ENCODE results near the gene PRR5L. TPM values are rescaled to one million over a fixed set of nuclear protein-coding genes. Genes with fewer than 3 reads are reported as not detected.
"Not testable (repeated sequence)": the region's sequence is repeated elsewhere in the genome, so short reads cannot be mapped to it uniquely, and the experiment has no call there.

Gene PRR5L
- total and polyA plus RNA-seq, 5 donors from 2014 or later, result 0.76 to 15.1 (median 1.1) TPM; not detected in 1

- H3K4me3 Mint-ChIP-seq, H3K9me3 Mint-ChIP-seq: not testable (repeated sequence)
- peaks cover 14% of the 10 kb centered on the region for H3K36me3 Mint-ChIP-seq
Observed at GRCh38 chr11:36483042-36483441, 187.0 kb downstream of the PRR5L start.

GRCh38 chr11:36485298-36486002 is 189.4 kb downstream of the PRR5L start:
- no peak overlapping the region for H3K4me3 Mint-ChIP-seq
- H3K4me3 ChIP-seq (ENCODE audit: low read depth, low read length), result no peak overlapping the region
- peaks cover 12% of the 10 kb centered on the region for H3K4me1 ChIP-seq (ENCODE audit: control insufficient read depth, insufficient read depth, low read length, poor library complexity, severe bottlenecking)
- ATAC-seq (ENCODE audit: low read depth in 2 of 2) (no peak), DNase-seq (no peak)
- peaks cover 7 to 20% (median 16%) of the 10 kb centered on the region in 4 donors for H3K4me1 Mint-ChIP-seq
- H3K27ac Mint-ChIP-seq, result no peak overlapping the region
- no peak overlapping the region for H3K27ac ChIP-seq (ENCODE audit: insufficient read depth, low read length, poor library complexity, severe bottlenecking)
- H3K36me3 ChIP-seq (ENCODE audit: control insufficient read depth, insufficient read depth, low read length), result peaks cover 33% of the 10 kb centered on the region
- no peaks in the 10 kb centered on the region for H3K9me3 Mint-ChIP-seq
- H3K27me3 ChIP-seq (ENCODE audit: control insufficient read depth, insufficient read depth, low read length), result no peaks in the 10 kb centered on the region
- H3K27me3 Mint-ChIP-seq, result no peaks in the 10 kb centered on the region
- H3K9me3 ChIP-seq (ENCODE audit: control insufficient read depth in 2 of 2, low read length in 2 of 2), result no peaks in the 10 kb centered on the region
- H3K36me3 Mint-ChIP-seq, result peaks cover 21% of the 10 kb centered on the region

More at GRCh38 chr11:36483042-36483441, 187.0 kb downstream of the PRR5L start:
- H3K9me3 ChIP-seq (ENCODE audit: control insufficient read depth in 2 of 2, low read length in 2 of 2); H3K4me1 ChIP-seq (ENCODE audit: control insufficient read depth, insufficient read depth, low read length, poor library complexity, severe bottlenecking); H3K27me3 Mint-ChIP-seq; DNase-seq; H3K27ac Mint-ChIP-seq; H3K27me3 ChIP-seq (ENCODE audit: control insufficient read depth, insufficient read depth, low read length); ATAC-seq (ENCODE audit: low read depth in 2 of 2); H3K27ac ChIP-seq (ENCODE audit: insufficient read depth, low read length, poor library complexity, severe bottlenecking); H3K4me3 ChIP-seq (ENCODE audit: low read depth, low read length): not testable (repeated sequence)
- peaks cover 17% of the 10 kb centered on the region for H3K36me3 ChIP-seq (ENCODE audit: control insufficient read depth, insufficient read depth, low read length)
- H3K4me1 Mint-ChIP-seq, result peaks cover 7 to 11% (median 8%) of the 10 kb centered on the region in 4 donors

GRCh38 chr11:36487619-36488018 is 191.5 kb downstream of the PRR5L start:
- H3K4me1 ChIP-seq (ENCODE audit: control insufficient read depth, insufficient read depth, low read length, poor library complexity, severe bottlenecking), result peaks cover 12% of the 10 kb centered on the region
- Mint-ChIP-seq H3K4me3 (peak overlapping the region in 1 of 4 donors; percentile 39), H3K36me3 (peaks cover 36% of the 10 kb centered on the region), H3K4me1 (peaks cover 14 to 27% (median 20%) of the 10 kb centered on the region in 4 donors), H3K27ac (peak overlapping the region; percentile 2 to 82 (median 29)), H3K27me3 (no peaks in the 10 kb centered on the region), H3K9me3 (no peaks in the 10 kb centered on the region)
- H3K36me3 ChIP-seq (ENCODE audit: control insufficient read depth, insufficient read depth, low read length), result peaks cover 50% of the 10 kb centered on the region
- H3K27ac ChIP-seq (ENCODE audit: insufficient read depth, low read length, poor library complexity, severe bottlenecking), result peak overlapping the region; percentile 2
- ATAC-seq (ENCODE audit: low read depth in 2 of 2), result no peak
- no peak overlapping the region for H3K4me3 ChIP-seq (ENCODE audit: low read depth, low read length)
- DNase-seq, result no peak
- H3K27me3 ChIP-seq (ENCODE audit: control insufficient read depth, insufficient read depth, low read length), result no peaks in the 10 kb centered on the region
- H3K9me3 ChIP-seq (ENCODE audit: control insufficient read depth in 2 of 2, low read length in 2 of 2), result no peaks in the 10 kb centered on the region

DNA sequence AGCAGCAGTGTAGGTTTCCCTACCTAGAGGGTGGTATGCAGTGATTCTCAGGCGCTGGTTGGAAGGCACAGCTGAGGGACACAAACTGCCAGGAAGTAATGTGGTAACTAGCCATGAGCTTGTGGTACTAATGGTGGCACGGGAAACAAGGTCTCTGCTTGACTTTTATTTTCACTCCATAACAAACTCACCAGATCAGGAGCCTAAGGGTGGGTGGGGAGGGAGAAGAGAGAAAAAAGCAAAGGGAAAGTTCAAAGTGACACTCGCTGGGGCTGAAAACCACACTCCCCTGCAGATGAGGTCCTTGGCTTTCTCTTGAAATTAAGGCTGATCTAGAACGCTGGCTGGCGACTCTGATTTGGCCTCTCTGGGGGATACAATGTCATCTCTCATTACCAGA is 192.0 kb downstream of the PRR5L start:
- no peaks in the 10 kb centered on the region for H3K9me3 Mint-ChIP-seq
- Histone ChIP-seq H3K4me3 (ENCODE audit: low read depth, low read length) (no peak overlapping the region), H3K36me3 (ENCODE audit: control insufficient read depth, insufficient read depth, low read length) (peaks cover 50% of the 10 kb centered on the region), H3K27ac (ENCODE audit: insufficient read depth, low read length, poor library complexity, severe bottlenecking) (peak overlapping the region; percentile 2), H3K9me3 (ENCODE audit: control insufficient read depth in 2 of 2, low read length in 2 of 2) (no peaks in the 10 kb centered on the region), H3K27me3 (ENCODE audit: control insufficient read depth, insufficient read depth, low read length) (no peaks in the 10 kb centered on the region), H3K4me1 (ENCODE audit: control insufficient read depth, insufficient read depth, low read length, poor library complexity, severe bottlenecking) (peaks cover 15% of the 10 kb centered on the region)
- peaks cover 41% of the 10 kb centered on the region for H3K36me3 Mint-ChIP-seq
- H3K4me3 Mint-ChIP-seq, result peak overlapping the region in 1 of 4 donors; percentile 39
- peak overlapping the region in 2 of 3 donors; percentile 29 to 82 for H3K27ac Mint-ChIP-seq
- DNase-seq (peak in 1 of 3 donors; percentile 16), ATAC-seq (ENCODE audit: low read depth in 2 of 2) (no peak)
- peaks cover 16 to 32% (median 22%) of the 10 kb centered on the region in 4 donors for H3K4me1 Mint-ChIP-seq
- no peaks in the 10 kb centered on the region for H3K27me3 Mint-ChIP-seq

DNA sequence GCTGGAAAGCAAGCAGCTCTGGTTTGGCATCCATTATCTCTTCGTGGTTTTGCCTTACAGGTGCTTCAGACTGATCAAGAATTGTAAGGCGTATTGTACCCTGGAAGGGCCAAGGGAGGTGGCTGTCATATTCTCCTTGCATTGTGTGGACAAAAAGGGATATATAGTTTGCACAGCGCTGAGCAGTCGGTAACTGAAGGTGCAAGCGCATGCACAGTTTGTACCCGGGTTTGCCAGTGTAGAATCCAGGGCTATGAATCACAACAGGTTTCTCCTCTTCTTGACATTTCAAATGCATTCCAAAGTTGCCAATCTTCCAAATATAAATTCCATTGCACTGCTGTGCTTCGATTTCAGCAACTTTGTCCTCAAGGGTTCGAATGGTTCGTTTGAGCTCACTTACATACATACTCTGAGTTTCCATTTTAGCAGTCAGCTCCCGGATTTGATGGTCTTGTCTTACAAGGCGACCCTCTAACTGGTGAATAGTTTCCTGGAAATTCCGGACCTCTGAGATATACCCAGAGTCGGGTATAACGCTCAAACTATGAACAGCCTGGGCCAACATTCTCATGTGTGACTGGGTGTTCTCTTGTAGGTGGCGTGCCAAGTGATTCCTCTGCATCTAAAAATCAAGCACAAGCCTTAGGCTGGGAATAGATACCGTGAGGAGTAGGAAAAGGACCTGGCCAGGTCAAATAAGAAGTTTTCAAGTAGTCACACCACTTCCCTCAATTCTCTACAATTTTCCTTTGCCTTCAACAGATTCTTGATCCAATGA is 194.1 kb downstream of the PRR5L start:
- no peaks in the 10 kb centered on the region for H3K27me3 Mint-ChIP-seq
- H3K27me3 ChIP-seq (ENCODE audit: control insufficient read depth, insufficient read depth, low read length), result no peaks in the 10 kb centered on the region
- H3K4me1 Mint-ChIP-seq, result peaks cover 16 to 35% (median 24%) of the 10 kb centered on the region in 4 donors
- no peak overlapping the region for H3K27ac ChIP-seq (ENCODE audit: insufficient read depth, low read length, poor library complexity, severe bottlenecking)
- no peak overlapping the region for H3K4me3 Mint-ChIP-seq
- no peak overlapping the region for H3K4me3 ChIP-seq (ENCODE audit: low read depth, low read length)
- no peaks in the 10 kb centered on the region for H3K9me3 Mint-ChIP-seq
- H3K9me3 ChIP-seq (ENCODE audit: control insufficient read depth in 2 of 2, low read length in 2 of 2), result no peaks in the 10 kb centered on the region
- peaks cover 56% of the 10 kb centered on the region for H3K36me3 ChIP-seq (ENCODE audit: control insufficient read depth, insufficient read depth, low read length)
- ATAC-seq (ENCODE audit: low read depth in 2 of 2) (no peak), DNase-seq (no peak)
- H3K36me3 Mint-ChIP-seq, result peaks cover 37% of the 10 kb centered on the region
- peak overlapping the region in 1 of 3 donors; percentile 17 for H3K27ac Mint-ChIP-seq
- H3K4me1 ChIP-seq (ENCODE audit: control insufficient read depth, insufficient read depth, low read length, poor library complexity, severe bottlenecking), result peaks cover 15% of the 10 kb centered on the region

GRCh38 chr11:36492724-36493304 is 196.7 kb downstream of the PRR5L start:
- no peaks in the 10 kb centered on the region for H3K27me3 Mint-ChIP-seq
- Histone ChIP-seq H3K9me3 (ENCODE audit: control insufficient read depth in 2 of 2, low read length in 2 of 2) (no peaks in the 10 kb centered on the region), H3K27me3 (ENCODE audit: control insufficient read depth, insufficient read depth, low read length) (no peaks in the 10 kb centered on the region), H3K36me3 (ENCODE audit: control insufficient read depth, insufficient read depth, low read length) (peaks cover 66% of the 10 kb centered on the region), H3K4me3 (ENCODE audit: low read depth, low read length) (no peak overlapping the region), H3K27ac (ENCODE audit: insufficient read depth, low read length, poor library complexity, severe bottlenecking) (peak overlapping the region; percentile 41), H3K4me1 (ENCODE audit: control insufficient read depth, insufficient read depth, low read length, poor library complexity, severe bottlenecking) (peaks cover 11% of the 10 kb centered on the region)
- H3K36me3 Mint-ChIP-seq, result peaks cover 41% of the 10 kb centered on the region
- H3K9me3 Mint-ChIP-seq, result no peaks in the 10 kb centered on the region
- DNase-seq (peak in 2 of 3 donors; percentile 49 to 74), ATAC-seq (ENCODE audit: low read depth in 2 of 2) (peak; percentile 39 to 52)
- peak overlapping the region in 1 of 3 donors; percentile 56 for H3K27ac Mint-ChIP-seq
- H3K4me1 Mint-ChIP-seq, result peaks cover 10 to 27% (median 19%) of the 10 kb centered on the region in 4 donors
- H3K4me3 Mint-ChIP-seq, result no peak overlapping the region

DNA sequence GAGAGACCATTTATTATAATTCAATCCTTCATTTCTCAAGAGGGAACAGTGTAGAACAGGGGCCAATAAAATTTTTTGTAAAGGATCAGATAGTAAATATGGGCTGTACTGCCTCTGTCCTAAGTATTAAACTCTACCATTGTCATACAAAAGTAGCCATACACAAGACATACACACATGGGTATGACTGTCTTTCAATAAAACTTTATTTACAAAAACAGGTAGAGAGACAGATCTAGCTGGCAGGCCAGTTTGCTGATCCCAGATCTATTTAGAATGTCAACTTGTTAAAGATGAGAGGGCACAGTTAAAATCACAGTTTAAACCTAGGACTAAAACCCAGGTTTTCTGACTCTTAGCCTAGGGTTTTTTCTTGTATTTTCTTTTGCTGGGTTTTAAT is 197.2 kb downstream of the PRR5L start:
- Mint-ChIP-seq H3K9me3 (no peaks in the 10 kb centered on the region), H3K4me3 (no peak overlapping the region), H3K4me1 (peaks cover 5 to 23% (median 15%) of the 10 kb centered on the region in 4 donors), H3K27ac (no peak overlapping the region), H3K27me3 (no peaks in the 10 kb centered on the region), H3K36me3 (peaks cover 39% of the 10 kb centered on the region)
- H3K36me3 ChIP-seq (ENCODE audit: control insufficient read depth, insufficient read depth, low read length), result peaks cover 69% of the 10 kb centered on the region
- no peaks in the 10 kb centered on the region for H3K27me3 ChIP-seq (ENCODE audit: control insufficient read depth, insufficient read depth, low read length)
- no peak overlapping the region for H3K4me3 ChIP-seq (ENCODE audit: low read depth, low read length)
- no peak for ATAC-seq (ENCODE audit: low read depth in 2 of 2)
- peak overlapping the region; percentile 41 for H3K27ac ChIP-seq (ENCODE audit: insufficient read depth, low read length, poor library complexity, severe bottlenecking)
- no peak for DNase-seq
- H3K9me3 ChIP-seq (ENCODE audit: control insufficient read depth in 2 of 2, low read length in 2 of 2), result no peaks in the 10 kb centered on the region
- H3K4me1 ChIP-seq (ENCODE audit: control insufficient read depth, insufficient read depth, low read length, poor library complexity, severe bottlenecking), result peaks cover 6% of the 10 kb centered on the region
